Suprapubic skin (tissue), 4 donors: ENCODE results near the gene ROR2. TPM values are rescaled to one million over a fixed set of nuclear protein-coding genes. Genes with fewer than 3 reads are reported as not detected.

ENCODE experiments used
- DNase-seq, 2 donors: peaks; one replicate each; pipeline ENCODE4 v3.0.0-alpha.2; 2019; ENCODE audit warnings: low spot score in 2 of 2
- H3K27ac ChIP-seq: fragments of 200-600 bp; sonication (generic); one replicate; pipeline ENCODE4 v1.5.1; 2019
- H3K27me3 ChIP-seq: fragments of 200-600 bp; sonication (generic); one replicate; pipeline ENCODE4 v1.5.1; 2019
- H3K36me3 ChIP-seq: fragments of 200-600 bp; sonication (generic); one replicate; pipeline ENCODE4 v1.5.1; 2019
- H3K4me1 ChIP-seq: fragments of 200-600 bp; sonication (generic); one replicate; pipeline ENCODE4 v1.5.1; 2019
- H3K4me3 ChIP-seq: fragments of 200-600 bp; sonication (generic); one replicate; pipeline ENCODE4 v1.5.1; 2019; ENCODE audit warnings: mild to moderate bottlenecking
- H3K9me3 ChIP-seq: fragments of 200-600 bp; sonication (generic); one replicate; pipeline ENCODE4 v1.5.1; 2019
- EP300 ChIP-seq: sonication (generic); formaldehyde crosslinking; IDR thresholded peaks from one replicate; pipeline ENCODE4 v1.6.1; 2017; ENCODE audit warnings: antibody characterized with exemption
- POLR2A ChIP-seq, 2 donors: fragments of 450-650 bp; IDR thresholded peaks; one replicate each; pipeline ENCODE4 v1.6.1; 2017; ENCODE audit warnings: antibody characterized with exemption in 2 of 2, mild to moderate bottlenecking in 2 of 2, moderate library complexity in 2 of 2
- POLR2AphosphoS5 ChIP-seq, 3 donors: sonication (generic); formaldehyde crosslinking; IDR thresholded peaks; one replicate each; pipeline ENCODE4 v1.6.1; 2017; ENCODE audit warnings: antibody characterized with exemption in 3 of 3
- WGBS: methylation state at CpG from one replicate; pipeline ENCODE4 v1.1.5; 2018; 5-methylcytosine and 5-hydroxymethylcytosine counted together
- total RNA-seq, 4 donors: library from RNA; depleted of rRNA; stranded (reverse); fragments of >200 nt; gene quantifications; one replicate each; pipeline ENCODE4 v1.1.0, GENCODE V29; 2016
- TF ChIP-seq, protein P1 (sequence below), 2 donors: fragments of 200-600 bp in 1 of 2; fragments of 450-650 bp in 1 of 2; sonication (generic) in 1 of 2; IDR thresholded peaks; one replicate each; pipeline ENCODE4 v1.5.1; 2016 to 2019; ENCODE audit warnings: antibody characterized with exemption in 2 of 2, mild to moderate bottlenecking in 1 of 2, moderate library complexity in 1 of 2

ROR2 gene
- total RNA-seq, 4 donors from 2014 or later = 3.3 to 7.3 (median 5.0) TPM

DNA sequence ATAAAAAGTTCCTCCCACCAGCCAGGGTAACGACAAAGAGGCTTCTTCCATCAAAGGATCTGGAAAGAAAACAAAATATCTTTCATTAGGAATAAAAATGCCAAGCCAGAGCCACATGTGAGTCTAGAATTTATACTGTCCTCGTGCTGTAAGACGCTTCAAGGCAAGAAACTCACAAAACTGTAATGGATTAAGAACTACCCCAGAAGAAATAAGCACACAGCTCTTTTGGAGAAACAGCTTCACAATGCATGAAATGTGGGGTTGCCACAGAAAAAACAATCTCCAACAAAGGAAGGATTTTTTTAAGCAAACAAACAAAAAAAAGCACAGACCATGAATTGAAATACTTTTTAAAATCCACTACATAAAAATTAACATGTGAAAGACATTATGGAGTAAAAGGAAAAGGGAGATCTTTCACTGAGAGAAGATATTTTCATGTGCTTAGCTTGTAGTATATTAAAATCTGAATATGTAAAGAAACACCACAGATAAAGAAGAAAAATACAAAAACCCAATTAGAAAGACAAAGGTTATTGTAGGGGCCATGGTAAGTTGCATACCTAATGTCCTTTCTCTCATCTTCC, 385.9 kb downstream of the ROR2 start:
- WGBS = 42% methylated on average over 3 of the region's 3 CpGs
- TF ChIP-seq POLR2A (IDR thresholded peaks at IDR 0.05) (no peak), POLR2AphosphoS5 (IDR thresholded peaks at IDR 0.05) (no peak), EP300 (no peak)
- TF ChIP-seq, protein P1, sequence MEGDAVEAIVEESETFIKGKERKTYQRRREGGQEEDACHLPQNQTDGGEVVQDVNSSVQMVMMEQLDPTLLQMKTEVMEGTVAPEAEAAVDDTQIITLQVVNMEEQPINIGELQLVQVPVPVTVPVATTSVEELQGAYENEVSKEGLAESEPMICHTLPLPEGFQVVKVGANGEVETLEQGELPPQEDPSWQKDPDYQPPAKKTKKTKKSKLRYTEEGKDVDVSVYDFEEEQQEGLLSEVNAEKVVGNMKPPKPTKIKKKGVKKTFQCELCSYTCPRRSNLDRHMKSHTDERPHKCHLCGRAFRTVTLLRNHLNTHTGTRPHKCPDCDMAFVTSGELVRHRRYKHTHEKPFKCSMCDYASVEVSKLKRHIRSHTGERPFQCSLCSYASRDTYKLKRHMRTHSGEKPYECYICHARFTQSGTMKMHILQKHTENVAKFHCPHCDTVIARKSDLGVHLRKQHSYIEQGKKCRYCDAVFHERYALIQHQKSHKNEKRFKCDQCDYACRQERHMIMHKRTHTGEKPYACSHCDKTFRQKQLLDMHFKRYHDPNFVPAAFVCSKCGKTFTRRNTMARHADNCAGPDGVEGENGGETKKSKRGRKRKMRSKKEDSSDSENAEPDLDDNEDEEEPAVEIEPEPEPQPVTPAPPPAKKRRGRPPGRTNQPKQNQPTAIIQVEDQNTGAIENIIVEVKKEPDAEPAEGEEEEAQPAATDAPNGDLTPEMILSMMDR (IDR thresholded peaks at IDR 0.05) = no peak
- Histone ChIP-seq H3K36me3 (no peaks in the 10 kb centered on the region), H3K27me3 (no peaks in the 10 kb centered on the region), H3K4me3 (no peak overlapping the region), H3K9me3 (no peaks in the 10 kb centered on the region), H3K4me1 (no peaks in the 10 kb centered on the region), H3K27ac (no peak overlapping the region)
- no peak for DNase-seq

DNA sequence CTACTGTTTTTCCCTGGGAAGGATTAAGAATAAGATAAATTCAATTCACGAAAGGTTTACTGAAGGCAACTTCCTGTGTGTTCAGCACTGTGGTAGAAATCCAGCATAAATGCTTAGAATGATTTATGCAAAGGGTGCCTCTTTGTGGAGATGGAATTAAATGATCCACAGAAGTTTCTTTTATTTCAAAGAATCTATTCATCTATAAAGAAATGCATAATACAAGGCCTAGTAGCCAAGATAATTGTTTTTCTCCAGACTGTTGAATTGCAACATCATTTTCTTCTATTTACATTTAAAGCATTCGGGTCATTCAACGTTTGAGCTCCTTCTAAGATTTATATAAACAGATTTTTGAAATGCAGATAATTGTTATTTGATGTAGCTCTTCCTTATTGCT, 387.6 kb downstream of the ROR2 start:
- DNase-seq = no peak
- TF ChIP-seq EP300 (no peak), POLR2AphosphoS5 (IDR thresholded peaks at IDR 0.05) (no peak), POLR2A (IDR thresholded peaks at IDR 0.05) (no peak)
- TF ChIP-seq, protein P1 (IDR thresholded peaks at IDR 0.05) = no peak
- H3K27ac ChIP-seq = no peak overlapping the region
- no peaks in the 10 kb centered on the region for H3K9me3 ChIP-seq
- no peak overlapping the region for H3K4me3 ChIP-seq
- no peaks in the 10 kb centered on the region for H3K4me1 ChIP-seq
- whole genome bisulfite sequencing = 60% methylated on average over 3 of the region's 3 CpGs
- no peaks in the 10 kb centered on the region for H3K27me3 ChIP-seq
- H3K36me3 ChIP-seq = no peaks in the 10 kb centered on the region

DNA sequence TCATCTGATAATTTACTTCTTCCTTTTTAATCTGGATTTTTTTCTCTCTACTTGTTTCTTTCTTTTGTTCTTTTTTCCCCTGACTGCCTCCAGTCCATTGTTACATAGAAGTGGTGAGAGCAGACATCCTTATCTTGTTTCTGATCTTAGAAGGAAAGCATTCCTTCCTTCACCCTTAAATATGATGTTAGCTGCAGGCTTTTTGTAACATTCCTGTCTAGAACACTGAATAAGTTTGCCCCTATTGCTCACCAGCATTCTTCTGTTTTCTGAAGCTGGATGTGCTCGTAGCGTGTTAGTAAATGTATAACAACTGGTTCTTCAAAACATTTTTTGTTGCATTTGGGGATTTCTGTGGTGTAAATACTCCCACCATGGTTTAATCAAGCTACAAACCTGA, 389.7 kb downstream of the ROR2 start:
- H3K9me3 ChIP-seq = no peaks in the 10 kb centered on the region
- 90% methylated on average over 2 of the region's 2 CpGs for WGBS
- H3K36me3 ChIP-seq = no peaks in the 10 kb centered on the region
- TF ChIP-seq POLR2A (IDR thresholded peaks at IDR 0.05) (no peak), POLR2AphosphoS5 (IDR thresholded peaks at IDR 0.05) (no peak), EP300 (no peak)
- TF ChIP-seq, protein P1 (IDR thresholded peaks at IDR 0.05) = no peak
- no peak overlapping the region for H3K4me3 ChIP-seq
- no peaks in the 10 kb centered on the region for H3K27me3 ChIP-seq
- H3K4me1 ChIP-seq = no peaks in the 10 kb centered on the region
- H3K27ac ChIP-seq = no peak overlapping the region
- DNase-seq = no peak

DNA sequence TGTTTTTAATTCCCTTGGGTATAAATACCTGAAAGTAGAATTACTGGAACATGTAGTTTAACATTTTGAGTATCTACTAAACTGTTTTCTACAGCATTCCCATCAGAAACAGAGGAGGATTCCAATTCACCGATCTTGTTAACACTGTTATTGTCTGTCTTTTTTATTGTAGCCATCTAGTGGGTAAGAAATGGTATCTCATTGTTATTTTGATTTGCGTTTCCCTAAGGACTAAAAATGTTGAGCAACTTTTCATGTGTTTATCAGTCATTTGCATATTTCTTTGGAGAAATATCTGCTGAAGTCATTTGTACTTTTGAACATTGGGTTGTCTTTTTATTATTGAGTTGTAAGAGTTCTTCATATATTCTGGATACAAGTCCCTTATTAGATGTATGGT, 391.1 kb downstream of the ROR2 start:
- no peaks in the 10 kb centered on the region for H3K36me3 ChIP-seq
- TF ChIP-seq EP300 = no peak
- no peak for TF ChIP-seq POLR2AphosphoS5 (IDR thresholded peaks at IDR 0.05)
- TF ChIP-seq, protein P1 (IDR thresholded peaks at IDR 0.05) = no peak
- TF ChIP-seq POLR2A (IDR thresholded peaks at IDR 0.05) = no peak
- H3K4me1 ChIP-seq = no peaks in the 10 kb centered on the region
- 30% methylated on average over 2 of the region's 2 CpGs for WGBS
- no peak overlapping the region for H3K4me3 ChIP-seq
- no peak overlapping the region for H3K27ac ChIP-seq
- DNase-seq = no peak
- H3K27me3 ChIP-seq = no peaks in the 10 kb centered on the region
- H3K9me3 ChIP-seq = no peaks in the 10 kb centered on the region

DNA sequence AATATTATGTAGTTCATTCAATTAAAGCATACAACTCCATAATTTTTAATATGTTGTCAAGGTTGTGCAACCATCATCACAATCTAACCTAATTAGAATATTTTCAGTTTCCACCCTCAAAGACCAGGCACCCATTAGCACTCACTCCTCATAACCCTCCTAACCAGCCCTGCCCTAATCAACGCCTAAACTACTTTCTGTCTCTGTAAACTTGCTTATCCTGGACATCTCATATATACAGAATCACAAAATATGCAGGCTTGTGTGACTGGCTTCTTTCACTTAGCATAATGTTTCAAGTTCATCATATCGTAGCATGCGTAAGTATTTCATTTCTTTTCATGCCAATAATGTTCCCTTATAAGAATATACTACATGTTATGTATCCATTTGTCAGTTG, 391.6 kb downstream of the ROR2 start:
- DNase-seq = no peak
- Histone ChIP-seq H3K4me3 (no peak overlapping the region), H3K9me3 (no peaks in the 10 kb centered on the region), H3K27ac (no peak overlapping the region), H3K36me3 (no peaks in the 10 kb centered on the region), H3K4me1 (no peaks in the 10 kb centered on the region), H3K27me3 (no peaks in the 10 kb centered on the region)
- WGBS = 61% methylated on average over 3 of the region's 3 CpGs
- TF ChIP-seq POLR2A (IDR thresholded peaks at IDR 0.05) = no peak
- no peak for TF ChIP-seq EP300
- TF ChIP-seq, protein P1 (IDR thresholded peaks at IDR 0.05) = no peak
- no peak for TF ChIP-seq POLR2AphosphoS5 (IDR thresholded peaks at IDR 0.05)
